Measurements from ENCODE around the gene NACC1.

NACC1 gene

DNA sequence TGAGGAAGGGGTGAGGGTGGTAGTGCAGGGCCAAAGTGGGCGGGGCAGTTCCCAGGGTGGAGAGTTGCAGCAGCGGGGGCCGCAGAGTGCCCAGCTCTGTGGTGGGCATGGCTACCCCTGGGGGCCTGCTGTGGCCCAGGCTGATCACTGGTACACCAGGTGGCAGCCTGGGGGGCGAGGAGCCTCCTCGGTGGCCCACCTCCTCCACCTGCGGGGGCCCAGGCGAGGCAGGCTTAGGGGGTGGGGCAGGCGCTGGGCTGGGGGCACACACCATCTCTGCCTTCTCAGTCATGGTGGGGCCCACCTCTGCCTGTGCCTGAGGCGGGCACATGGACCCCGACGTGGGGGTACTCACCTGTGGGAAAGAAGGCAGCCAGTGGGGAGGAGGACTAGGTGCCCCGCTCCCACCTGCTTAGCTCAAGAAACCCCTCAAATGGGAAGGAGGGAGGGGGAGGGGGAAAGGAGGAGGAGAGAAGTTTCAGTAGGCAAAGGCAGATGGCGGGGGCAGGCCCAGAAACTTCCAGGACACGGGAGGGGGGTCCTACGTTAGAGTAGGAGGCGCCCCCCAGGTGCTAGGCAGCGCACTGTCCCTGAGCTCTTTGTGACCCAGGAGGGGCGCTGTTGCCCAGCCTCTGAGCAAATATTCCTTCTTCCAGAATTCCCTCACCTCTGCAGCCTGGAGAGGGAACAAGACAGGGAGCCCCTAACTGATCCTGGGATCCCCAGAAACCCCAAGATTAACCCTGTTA is 17.0 kb upstream of the NACC1 start:
- DNase-seq, result no peak

GRCh38 chr19:13101590-13102415 is 16.3 kb upstream of the NACC1 start:
- DNase-seq, result no peak

DNA sequence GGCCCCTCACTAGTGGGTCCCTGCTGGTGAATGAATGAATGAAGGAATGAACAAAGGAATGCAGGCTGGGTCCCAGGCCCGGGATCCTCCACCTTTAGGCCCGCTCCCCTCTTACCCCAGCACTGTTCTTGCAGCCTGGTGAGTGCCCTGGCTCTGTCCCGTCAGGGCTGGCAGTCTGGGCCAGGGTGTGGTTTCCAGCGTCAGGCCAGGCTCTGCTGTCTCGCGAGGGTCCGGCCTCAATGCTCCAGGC is 15.7 kb upstream of the NACC1 start:
- DNase-seq, result no peak

- DNase-seq, result no peak
Measured at GRCh38 chr19:13102666-13103580, 15.1 kb upstream of the NACC1 start, which contains the start of gene LYL1. LYL1 (minus strand) TSS chr19:13102858; CDS start chr19:13101171, 1,687 bp downstream.

DNA sequence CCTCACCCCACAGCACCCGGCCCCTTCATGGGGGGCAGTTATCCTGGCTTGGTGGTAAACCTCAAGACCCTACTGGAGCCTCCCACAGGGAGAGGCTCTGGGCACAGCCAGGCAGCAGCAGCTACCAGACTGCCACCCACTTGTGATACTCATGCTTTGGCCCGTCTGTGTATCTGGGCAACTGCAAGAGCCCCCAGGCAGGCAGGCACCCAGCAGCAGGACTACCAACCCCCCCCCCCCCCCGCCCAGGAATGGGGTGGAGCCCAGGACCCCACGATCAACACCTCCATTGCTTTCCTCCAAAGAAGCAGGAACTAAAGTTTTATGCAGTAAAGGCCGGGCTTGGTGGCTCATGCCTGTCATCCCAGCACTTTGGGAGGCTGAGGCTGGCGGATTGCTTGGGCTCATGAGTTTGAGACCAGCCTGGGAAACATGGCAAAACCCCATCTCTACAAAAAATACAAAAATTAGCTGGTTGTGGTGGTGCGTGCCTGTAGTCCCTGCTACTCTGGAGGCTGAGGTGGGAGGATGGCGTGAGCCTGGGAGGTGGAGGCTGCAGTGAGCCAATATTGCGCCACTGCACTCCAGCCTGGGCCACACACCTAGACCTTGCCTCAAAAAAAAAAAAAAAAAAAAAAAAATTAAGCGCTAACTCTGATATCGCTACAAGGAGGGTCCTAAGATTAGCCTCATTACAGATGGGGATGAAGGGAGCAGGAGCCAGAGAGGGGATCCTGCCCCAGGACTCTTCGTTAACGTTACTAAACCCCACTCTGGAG is 14.3 kb upstream of the NACC1 start:
- DNase-seq, result no peak

DNA sequence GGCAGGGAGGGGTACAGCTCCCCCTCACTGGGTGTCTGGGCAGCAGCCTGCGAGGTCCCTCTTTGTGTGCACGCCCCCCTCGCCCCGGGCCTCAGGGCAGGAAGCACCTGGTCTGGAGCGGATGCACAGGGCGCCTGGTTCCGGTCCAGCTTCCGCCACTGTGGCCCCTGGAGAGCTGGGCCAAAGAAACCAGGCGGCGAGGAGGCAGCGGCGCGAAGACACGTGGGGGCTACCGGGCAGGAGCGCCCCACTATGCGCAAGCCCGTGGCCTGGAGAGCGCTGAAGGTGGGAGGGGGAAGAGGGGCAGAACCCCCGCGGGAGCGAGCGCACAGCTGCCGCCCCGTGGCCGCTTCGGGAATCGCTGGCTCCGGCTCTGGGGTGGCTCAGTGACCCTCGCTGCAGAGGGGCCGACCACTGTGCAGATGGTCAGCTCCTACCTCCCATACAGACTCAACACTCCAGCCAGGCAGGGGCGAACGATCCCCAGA is 13.7 kb upstream of the NACC1 start:
- peak; percentile 47 for DNase-seq

DNA sequence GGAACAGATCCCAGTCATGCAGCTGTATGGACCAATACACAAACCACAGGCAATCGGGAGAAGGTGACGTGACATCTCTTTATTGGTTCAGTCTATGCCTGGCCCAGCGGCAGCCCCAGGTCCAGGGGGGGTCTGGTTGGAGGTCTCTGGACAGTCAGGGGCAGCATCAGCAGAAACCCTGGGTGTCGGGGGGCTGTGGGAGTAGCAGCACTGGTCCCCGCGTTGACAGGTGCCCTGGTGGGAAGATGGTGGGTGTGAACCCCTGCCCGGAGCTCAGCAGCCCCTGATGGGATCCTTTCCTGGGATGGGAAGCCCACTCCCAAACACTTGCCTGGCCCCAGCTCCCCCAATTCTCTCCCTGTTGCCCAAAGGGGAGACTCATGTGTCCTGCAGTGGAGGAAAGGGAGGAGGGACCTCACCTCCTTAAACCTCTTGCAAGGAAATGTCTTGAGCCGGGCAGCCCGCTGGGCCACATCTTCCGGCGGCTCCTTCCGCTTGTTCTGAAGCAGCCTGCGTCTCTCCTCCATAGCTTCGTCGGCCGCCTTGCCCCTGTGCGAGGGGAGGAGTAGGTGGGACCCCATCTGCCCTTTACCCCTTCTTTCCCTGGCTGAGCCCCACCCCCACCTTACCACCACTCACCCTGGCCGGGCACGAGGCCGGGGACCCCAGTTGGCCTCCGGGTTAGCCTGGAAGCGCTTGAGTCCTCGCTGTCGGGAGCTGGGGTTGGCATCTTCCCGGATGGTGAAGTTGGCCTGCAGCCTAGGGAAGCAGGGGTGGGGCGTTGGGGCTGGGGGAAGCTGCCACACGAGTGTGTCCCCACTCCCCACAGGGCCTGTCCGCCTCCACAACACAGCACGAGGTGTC is 13.0 kb upstream of the NACC1 start:
- no peak for DNase-seq

DNA sequence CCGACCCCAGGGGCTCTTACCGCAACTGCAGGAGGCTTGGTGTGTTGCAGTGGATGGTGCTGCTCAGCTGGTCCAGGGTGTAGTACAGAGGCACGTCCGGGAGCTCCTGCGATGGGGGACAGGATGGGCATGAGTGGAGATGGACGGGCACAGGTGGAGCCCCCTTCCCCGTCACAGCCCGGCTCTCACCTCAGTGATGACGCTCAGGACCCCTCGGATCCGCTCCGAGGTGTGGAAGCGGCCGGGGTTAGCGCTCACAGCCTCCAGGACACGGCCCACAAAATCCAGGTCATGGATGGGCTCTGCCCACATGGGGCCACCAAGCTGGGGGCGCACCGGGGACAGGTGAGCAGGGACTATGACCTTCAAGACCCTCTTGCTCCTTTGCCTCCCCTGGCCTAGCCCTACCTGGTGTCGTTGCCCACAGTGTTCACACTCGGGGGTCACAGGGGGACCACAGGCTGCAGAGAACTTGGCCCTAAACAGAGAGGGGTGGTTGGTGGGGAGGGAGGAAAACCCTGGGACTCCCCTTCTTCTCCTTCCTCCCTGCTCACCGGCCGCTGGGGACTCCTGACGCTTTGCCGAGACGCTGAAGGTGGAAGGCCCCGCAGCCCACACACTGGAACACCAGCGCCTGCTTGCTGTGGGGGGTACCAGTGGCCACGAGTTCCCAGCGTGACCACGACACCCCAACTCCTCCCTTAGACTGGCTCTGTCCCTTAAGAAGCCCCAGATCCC is 8.5 kb upstream of the NACC1 start:
- DNase-seq, result no peak

DNA sequence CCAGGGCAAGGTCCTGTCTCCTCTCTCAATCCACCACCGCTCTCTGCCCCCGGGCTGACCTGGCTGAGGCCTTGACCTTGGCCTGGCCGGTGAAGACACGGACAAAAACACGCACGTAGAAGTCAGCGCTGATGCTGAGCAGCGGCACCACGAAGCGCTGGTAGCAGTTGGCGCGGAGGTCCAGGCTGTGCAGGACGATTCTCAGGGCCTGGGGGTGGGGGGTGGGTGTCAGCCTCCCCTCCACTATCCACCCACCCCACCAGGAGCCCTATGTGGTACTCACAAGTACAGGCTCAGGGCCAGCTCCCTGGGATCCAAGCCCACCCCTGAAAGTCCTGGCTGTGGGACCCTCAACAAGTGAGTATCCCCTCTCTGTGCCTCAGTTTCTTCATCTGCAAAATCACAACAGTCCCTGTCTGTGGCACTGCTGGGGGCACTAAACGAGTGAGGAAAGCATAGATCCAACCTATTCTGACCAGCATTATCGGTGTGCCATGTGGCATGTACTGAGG is 7.9 kb upstream of the NACC1 start:
- DNase-seq, result no peak

DNA sequence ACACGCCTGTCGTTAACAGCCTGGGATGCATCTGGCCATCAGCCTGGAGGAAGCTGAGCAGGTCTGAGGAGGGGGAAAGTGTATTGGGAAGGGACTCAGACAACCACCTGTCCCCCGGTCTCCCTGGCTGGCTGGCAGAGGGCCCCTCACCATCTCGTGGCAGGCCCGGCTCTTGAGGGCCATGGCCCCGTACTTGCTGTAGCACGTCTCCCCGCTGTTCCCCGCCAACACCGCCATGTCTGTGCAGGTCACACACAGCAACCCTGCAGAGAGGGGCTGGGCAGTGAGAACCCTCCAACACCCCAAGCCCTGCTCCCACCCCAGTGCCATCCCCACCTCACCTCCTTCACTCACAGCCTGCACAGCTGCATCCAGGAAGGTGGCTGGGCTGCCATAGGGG is 5.5 kb upstream of the NACC1 start:
- DNase-seq, result no peak

DNA sequence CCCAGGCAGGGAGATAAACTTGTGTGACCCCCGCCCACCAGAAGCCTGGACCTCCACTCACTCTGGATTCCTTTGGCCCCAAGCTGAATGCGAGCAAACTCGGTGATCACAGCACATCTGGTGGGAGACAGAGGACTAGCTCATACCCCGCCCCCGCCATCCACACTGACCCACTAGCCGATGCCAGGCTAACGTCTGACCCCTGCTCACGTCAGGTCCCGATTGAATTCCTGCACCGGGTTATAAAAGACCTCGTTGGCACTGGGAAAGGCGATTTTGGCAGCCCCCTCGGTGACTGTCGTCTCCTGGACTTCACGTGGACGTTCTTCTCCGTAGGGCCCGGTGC is 2.2 kb upstream of the NACC1 start:
- no peak for DNase-seq

GRCh38 chr19:13116282-13117175 is 1.5 kb upstream of the NACC1 start, which contains the start of gene TRMT1:
TRMT1 (minus strand) TSS chr19:13116740; CDS start chr19:13116399, 341 bp downstream.
- DNase-seq, result peak; percentile 81

GRCh38 chr19:13117176-13117771 is 790 bp upstream of the NACC1 start:
- DNase-seq, result no peak

DNA sequence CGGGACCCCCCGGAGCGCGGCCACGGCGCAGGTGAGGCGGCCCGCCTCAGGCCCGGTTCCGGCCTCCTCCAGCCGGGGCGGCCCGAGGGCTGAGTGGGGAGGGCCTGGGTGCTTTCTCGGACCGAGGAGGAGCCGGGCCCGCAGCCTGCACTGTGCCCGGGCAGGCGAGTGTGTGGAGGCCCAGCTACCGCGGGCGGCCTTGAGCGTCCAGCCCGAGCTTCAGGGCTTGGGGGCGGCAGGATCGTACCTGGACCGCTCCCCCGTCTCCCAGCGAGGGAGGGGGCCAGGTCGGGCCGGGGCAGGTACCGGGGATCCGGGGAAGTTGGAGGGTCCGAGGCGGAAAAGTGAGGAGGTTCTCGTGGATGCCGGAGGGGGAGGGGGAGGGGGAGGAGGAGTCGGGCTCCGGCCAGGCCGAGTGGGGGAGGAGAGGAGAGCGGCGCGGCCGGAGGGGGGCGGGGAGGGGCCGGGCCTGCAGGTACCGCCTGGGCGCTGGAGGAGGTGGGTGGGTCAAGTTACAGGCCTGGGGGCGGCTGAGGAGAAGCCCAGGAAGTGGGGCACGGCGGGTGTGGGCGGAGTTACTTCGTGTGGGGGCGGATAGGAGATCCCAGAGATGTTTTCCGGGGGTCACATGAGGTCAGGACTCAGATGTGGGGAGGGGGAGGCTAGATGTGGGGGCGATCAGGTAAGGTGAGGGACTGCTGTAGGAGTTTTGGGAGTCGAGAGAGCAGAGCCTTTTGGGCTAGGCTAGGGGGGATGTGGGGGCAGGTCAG is 545 bp downstream of the NACC1 start:
- DNase-seq, result no peak

DNA sequence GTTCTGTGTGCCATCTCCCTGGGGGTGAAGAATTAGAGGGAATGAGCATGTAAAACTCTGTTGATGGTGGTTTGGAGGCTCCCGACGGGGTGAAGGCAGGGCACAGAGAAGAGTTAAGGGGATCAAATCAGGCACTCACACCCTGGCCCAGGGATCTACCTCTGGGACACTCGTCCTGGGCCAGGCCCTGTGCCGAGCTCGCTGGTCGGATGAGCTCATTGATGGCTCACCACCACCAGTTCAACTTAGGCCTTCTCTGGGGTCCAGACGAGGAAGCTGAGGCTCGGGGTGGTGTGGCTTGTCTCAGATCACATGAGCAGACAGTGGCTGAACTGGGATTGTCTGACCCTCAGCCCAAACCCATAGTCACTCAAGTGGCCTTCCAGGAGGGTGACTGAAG is 1.6 kb downstream of the NACC1 start:
- DNase-seq, result no peak

DNA sequence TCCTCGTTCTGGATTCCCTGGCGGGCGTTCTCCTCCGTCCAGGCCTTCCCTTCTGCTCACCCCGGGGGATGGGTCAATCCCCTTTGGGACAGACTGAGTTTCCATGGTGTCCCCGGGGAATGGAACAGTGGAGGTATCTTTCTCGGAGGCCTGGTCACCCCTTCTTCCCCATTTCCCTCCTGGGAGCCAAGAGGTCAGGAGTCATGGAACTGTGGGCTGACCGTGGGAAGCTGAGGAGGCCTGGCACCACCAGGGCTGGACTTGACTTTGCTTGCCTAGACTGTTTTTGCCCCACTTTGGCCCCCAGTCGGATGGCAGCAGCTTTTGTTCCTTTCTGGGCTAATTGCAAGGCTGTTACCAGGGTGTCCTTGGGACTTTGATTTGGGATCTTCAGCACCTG is 2.0 kb downstream of the NACC1 start:
- DNase-seq, result no peak

DNA sequence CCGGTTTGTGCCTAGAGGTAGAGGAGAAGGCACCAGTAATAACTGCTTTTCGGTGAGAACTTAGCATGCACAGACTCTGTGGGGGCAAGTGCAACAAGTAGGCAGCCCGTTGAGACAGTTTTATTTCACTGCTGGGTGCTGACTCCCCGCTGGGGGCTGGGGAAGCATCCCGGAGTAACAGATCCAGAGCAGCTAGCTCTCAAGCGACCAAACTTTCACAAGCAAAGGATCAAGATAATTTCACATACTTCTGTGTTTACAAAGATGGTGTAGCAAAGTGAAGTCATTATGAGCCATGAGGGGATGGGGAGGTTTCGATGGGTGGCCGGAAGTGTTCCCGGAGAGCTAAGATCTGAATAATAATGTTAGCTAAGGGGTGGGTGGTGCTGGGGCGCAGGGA is 2.8 kb downstream of the NACC1 start:
- DNase-seq, result no peak

Measured in activated CD4-positive, alpha-beta T cell treated with anti-CD3 and anti-CD28 coated beads for 1 hour (primary cell).